ENCODE data around the gene C3orf18.
A peak's percentile ranks its signal among the peaks of the same experiment; 100 is the strongest.

C3orf18 gene

DNA sequence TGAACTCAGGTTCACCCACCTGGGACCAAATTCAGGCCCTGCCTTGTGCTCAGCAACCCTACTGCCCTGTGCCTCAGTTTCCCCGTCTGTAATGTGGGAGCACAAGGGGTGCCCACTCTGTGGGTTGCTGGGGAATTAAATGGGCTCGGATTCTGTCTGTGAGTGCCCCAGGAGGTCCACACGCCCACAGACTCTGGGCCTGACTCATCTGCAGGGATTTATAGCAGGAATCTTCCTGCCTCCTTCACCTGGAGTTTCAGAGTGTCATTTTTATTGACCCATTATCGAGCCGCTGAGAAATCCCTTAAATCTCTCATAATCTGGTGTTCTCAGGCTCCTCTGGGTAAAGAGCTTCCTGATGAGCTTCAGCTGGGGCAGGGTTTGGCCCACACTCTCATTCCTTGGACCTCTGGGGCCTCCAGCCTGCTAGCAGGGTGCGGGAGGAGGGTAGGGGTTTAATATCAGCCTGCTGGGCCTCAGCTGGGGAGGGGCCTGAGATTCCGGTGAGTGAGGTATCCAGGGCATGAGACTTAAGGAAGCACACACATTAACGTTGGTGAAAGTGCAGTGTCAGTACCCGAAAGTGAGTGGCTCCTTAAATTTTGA is 16.4 kb downstream of the C3orf18 start:
- TF ChIP-seq, protein P1, sequence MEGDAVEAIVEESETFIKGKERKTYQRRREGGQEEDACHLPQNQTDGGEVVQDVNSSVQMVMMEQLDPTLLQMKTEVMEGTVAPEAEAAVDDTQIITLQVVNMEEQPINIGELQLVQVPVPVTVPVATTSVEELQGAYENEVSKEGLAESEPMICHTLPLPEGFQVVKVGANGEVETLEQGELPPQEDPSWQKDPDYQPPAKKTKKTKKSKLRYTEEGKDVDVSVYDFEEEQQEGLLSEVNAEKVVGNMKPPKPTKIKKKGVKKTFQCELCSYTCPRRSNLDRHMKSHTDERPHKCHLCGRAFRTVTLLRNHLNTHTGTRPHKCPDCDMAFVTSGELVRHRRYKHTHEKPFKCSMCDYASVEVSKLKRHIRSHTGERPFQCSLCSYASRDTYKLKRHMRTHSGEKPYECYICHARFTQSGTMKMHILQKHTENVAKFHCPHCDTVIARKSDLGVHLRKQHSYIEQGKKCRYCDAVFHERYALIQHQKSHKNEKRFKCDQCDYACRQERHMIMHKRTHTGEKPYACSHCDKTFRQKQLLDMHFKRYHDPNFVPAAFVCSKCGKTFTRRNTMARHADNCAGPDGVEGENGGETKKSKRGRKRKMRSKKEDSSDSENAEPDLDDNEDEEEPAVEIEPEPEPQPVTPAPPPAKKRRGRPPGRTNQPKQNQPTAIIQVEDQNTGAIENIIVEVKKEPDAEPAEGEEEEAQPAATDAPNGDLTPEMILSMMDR (IDR thresholded peaks at IDR 0.05; ENCODE audit: low read length, missing control alignments), result no peak
- DNase-seq (ENCODE audit: low read depth), result no peak
- H3K4me3 ChIP-seq (replicated peaks; ENCODE audit: low read depth, low read length), result no peak overlapping the region

DNA sequence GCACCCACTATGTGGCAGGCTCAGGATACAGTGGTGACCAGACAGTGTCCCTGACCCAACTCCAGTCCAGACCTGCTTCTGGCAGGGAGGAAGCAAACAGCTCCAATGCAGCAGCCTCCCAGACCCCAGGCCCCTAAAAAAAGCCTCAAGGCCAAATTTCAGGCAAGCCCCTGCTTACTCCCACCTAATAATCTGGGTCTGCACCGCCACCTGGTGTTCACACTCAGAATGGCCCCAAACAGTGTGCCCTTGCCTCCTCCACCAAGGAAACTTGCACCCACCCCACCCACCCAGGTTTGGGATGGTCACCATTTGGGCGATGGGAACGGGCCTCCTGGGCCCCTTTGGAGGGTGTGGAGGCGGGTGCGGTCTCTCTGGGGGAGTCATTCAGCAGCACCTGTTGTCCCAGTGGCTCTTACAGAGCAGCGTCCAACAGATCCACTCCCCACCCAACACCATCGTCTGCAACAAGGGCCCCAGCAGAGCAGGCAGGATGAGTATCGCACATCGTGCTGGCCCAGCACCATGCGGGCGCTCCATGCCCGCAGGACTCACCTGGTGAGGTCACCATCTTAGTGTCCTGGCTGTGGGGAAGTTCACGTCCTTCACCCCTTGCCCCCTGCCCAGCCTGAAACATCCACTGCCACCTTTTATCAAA is 17.3 kb downstream of the C3orf18 start:
- peak; percentile 51 for DNase-seq (ENCODE audit: low read depth)
- TF ChIP-seq, protein P1 (IDR thresholded peaks at IDR 0.05; ENCODE audit: low read length, missing control alignments), result peak; percentile 74
- H3K4me3 ChIP-seq (replicated peaks; ENCODE audit: low read depth, low read length), result no peak overlapping the region

DNA sequence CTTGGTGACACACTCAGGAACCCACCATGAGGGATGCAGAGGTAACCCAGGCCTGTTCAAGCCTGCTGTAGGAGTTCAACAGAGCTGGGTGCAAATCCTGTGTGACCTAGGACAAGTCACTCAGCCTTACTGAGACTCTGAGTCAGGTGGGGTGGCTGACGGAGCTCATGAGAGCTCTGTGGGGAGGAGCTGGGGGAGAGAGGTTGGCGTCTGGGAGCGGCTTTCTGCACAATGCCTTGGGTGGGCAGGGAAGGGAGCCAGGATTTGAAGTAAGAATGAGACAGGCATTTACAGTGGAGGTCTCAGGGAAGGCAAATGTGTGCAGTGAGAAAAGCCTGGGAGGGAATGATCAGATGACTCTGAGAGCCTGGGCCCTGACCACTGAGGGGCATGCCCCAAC is 18.3 kb downstream of the C3orf18 start:
- no peak for DNase-seq (ENCODE audit: low read depth)
- H3K4me3 ChIP-seq (replicated peaks; ENCODE audit: low read depth, low read length), result no peak overlapping the region
- TF ChIP-seq, protein P1 (IDR thresholded peaks at IDR 0.05; ENCODE audit: low read length, missing control alignments), result no peak

DNA sequence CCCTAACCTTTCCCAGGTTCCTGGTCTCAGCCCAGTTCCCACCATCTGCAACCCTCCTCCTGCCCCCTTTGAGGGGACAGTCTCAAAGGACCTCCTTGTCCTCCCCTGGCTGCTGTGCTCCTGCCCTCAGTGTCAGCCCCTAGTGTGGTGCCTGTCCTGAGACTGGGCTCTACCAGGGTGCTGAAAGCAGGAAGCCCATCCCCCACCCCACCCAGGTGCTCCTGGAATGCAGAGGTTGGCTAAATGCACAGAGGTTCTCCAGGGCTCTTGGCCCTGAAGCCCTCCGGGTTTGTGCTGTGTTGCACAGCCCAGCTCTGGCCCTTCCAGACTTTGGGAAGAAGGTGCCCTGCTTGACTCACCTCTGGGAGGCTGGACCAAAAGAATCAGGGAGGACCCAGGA is 21.8 kb downstream of the C3orf18 start:
- no peak overlapping the region for H3K4me3 ChIP-seq (replicated peaks; ENCODE audit: low read depth, low read length)
- DNase-seq (ENCODE audit: low read depth), result no peak
- TF ChIP-seq, protein P1 (IDR thresholded peaks at IDR 0.05; ENCODE audit: low read length, missing control alignments), result no peak

DNA sequence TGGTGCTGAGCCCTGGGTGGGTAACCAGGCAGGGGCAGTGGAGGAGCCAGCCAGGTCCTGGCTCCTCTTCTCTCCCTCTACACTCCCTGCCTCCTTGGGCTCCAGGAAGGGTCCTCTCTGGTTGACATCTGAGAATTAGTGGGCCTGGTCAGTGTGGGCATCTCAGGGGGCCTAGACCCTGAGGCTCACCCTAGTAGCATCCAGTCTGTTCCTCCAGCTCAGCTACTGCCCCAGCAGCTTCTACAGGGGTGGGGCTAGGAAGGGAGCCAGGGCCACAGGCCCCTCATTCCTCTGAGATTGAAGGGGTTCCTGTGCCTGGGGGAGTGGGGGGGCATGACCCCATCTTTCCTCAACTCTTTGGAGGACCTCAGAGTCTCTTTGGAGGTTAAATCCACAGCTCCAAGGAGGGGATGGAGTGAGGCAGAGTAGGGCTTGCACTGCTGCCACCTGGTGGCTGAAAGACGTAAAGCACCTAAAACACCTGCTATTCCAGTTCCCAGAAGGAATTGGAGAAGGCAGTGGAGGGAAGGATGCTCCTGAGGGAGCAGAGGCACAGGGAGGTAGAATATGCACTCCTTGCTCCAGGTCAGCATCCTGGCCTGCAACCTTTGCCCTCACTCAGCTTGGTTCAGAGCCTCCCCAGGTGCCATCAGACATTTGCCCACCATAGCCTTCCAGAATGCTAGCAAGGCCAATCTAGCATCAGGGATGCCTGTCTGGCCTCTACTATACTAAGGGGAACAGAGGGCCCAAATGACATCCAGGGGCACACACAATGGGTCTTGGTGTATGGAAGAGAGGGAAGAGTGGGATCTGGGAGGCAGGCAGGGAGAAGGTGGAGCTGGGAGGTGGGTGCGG is 25.1 kb downstream of the C3orf18 start:
- TF ChIP-seq, protein P1 (IDR thresholded peaks at IDR 0.05; ENCODE audit: low read length, missing control alignments), result peak; percentile 92
- no peak overlapping the region for H3K4me3 ChIP-seq (replicated peaks; ENCODE audit: low read depth, low read length)
- peak; percentile 67 for DNase-seq (ENCODE audit: low read depth)

DNA sequence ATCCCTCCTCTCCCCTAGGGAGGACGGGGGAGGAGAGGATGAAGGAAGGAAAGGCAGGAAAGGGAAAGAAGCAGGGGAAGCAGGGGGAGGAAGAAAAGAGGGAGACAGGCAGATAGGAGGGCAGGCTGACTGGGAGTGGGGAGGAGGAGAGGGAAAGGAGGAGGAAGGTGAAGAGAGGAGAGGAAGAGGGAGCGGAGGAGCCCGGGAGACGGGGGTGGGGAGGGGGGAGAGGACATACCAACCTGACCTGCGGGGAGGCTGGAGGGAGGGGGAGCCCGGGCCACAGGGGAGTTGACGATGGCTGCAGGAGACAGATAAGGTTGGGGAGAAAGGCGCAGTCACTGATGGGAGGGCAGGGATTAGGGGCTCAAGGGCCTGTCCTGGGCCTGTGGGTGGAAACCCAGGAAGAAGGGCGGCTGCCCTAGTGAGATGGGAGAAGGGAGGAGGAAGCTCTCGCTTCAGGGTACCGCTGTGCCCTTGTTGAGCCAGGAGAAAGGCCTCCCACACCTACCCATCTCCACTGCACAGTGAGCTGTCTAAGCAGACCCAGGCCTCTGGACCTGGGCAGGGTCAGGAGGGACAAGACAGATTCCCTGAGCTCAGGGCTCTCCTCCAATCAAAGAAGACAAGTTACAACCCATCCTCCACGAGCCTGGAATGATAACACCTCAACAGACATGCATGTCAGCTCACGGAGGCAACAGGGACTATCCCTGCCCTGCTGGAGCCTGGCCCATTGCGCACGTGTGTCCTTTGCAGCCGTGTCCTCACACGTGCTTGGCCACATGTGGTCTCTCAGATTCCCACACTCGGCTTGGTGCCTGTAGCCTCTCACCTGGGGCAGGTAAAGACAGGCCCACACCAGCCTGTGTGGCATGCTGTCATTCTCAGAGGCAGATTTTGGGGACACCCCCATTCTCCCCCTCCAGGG is 27.9 kb downstream of the C3orf18 start:
- H3K4me3 ChIP-seq (replicated peaks; ENCODE audit: low read depth, low read length), result no peak overlapping the region
- TF ChIP-seq, protein P1 (IDR thresholded peaks at IDR 0.05; ENCODE audit: low read length, missing control alignments), result no peak
- DNase-seq (ENCODE audit: low read depth), result no peak

Measured in fibroblast of pulmonary artery (primary cell).